ENCODE data around the gene HBD.

GRCh38 chr11:5232176-5232575 is 2.1 kb downstream of the HBD start:
- no peak for TF ChIP-seq CTCF (IDR thresholded peaks at IDR 0.05)
- TF ChIP-seq ZFP36 (IDR thresholded peaks at IDR 0.05; ENCODE audit: borderline replicate concordance, partially characterized antibody), result no peak
- TF ChIP-seq SMC3 (IDR thresholded peaks at IDR 0.05), result no peak

Measured in A549 (cell line).